K562 (cell line): ENCODE results near the gene CPZ.

Source experiments
- ATF6 ChIP-seq: sonication (generic); formaldehyde crosslinking; IDR thresholded peaks from 2 replicates; pipeline ENCODE4 v1.4.0; 2020; ENCODE audit warnings: mild to moderate bottlenecking, missing genetic modification reagents
- CTCF ChIP-seq, 3 experiments: IDR thresholded peaks in 2 of 3; conservative IDR thresholded peaks in 1 of 3; 2 replicates each; pipeline ENCODE4 v1.5.1; 2011 to 2012; ENCODE audit warnings: low read length in 3 of 3, mild to moderate bottlenecking in 3 of 3, control low read depth in 2 of 3, improper control_type of control experiment in 1 of 3, inconsistent platforms in 1 of 3, low read depth in 1 of 3, mixed read lengths in 1 of 3, moderate library complexity in 1 of 3; ENCODE audit not compliant: insufficient read depth in 2 of 3
- ETV6 ChIP-seq, 3 experiments: fragments of 150-350 bp in 1 of 3; sonication (generic) in 1 of 3; formaldehyde crosslinking in 1 of 3; IDR thresholded peaks; 2 replicates each; pipeline versions ENCODE4 v1.6.1 to v1.8.0; 2014 to 2022; ENCODE audit warnings: borderline replicate concordance in 2 of 3, low read depth in 2 of 3, antibody characterized with exemption in 1 of 3, low read length in 1 of 3, mild to moderate bottlenecking in 1 of 3, missing genetic modification reagents in 1 of 3
- EZH2 ChIP-seq: IDR thresholded peaks from 2 replicates; pipeline ENCODE4 v1.6.1; 2012; ENCODE audit warnings: low read depth, mild to moderate bottlenecking, inconsistent platforms, low read length, borderline replicate concordance
- HCFC1 ChIP-seq: IDR thresholded peaks from 2 replicates; pipeline ENCODE4 v1.6.1; 2012; ENCODE audit warnings: low read depth, low read length, improper control_type of control experiment
- HMGXB4 ChIP-seq: sonication (generic); formaldehyde crosslinking; IDR thresholded peaks from 2 replicates; pipeline ENCODE4 v1.8.1; 2023; ENCODE audit warnings: mild to moderate bottlenecking, missing genetic modification reagents
- PTBP1 ChIP-seq: fragments of 200-400 bp; formaldehyde crosslinking; IDR thresholded peaks from 2 replicates; pipeline ENCODE4 v1.6.1; 2017; ENCODE audit warnings: low read depth, low read length
- TBP ChIP-seq: optimal IDR thresholded peaks from 2 replicates; pipeline ENCODE3; 2011; ENCODE audit warnings: low read depth, low read length, improper control_type of control experiment
- TRIM24 ChIP-seq, 2 experiments: fragments of 450-650 bp; IDR thresholded peaks; 2 replicates each; pipeline ENCODE4 v1.6.1; 2016
- ZBTB11 ChIP-seq, 3 experiments: fragments of 200-800 bp in 1 of 3; fragments of 250-450 bp in 1 of 3; fragments of 450-650 bp in 1 of 3; sonication (Bioruptor Pico) in 1 of 3; sonication (Bioruptor generic) in 1 of 3; formaldehyde crosslinking in 1 of 3; IDR thresholded peaks; 2 replicates each; pipeline versions ENCODE4 v1.6.1 to v1.8.0; 2016 to 2022; ENCODE audit warnings: mild to moderate bottlenecking in 2 of 3, missing genetic modification characterization in 2 of 3, missing compliant biosample characterization in 1 of 3, moderate library complexity in 1 of 3
- ZKSCAN8 ChIP-seq: fragments of 200-800 bp; sonication (Bioruptor generic); IDR thresholded peaks from 2 replicates; pipeline ENCODE4 v1.6.1; 2016; ENCODE audit warnings: missing genetic modification characterization, missing compliant biosample characterization
- ZNF12 ChIP-seq: sonication (generic); formaldehyde crosslinking; IDR thresholded peaks from 2 replicates; pipeline ENCODE4 v1.4.0; 2020; ENCODE audit warnings: mild to moderate bottlenecking, missing genetic modification reagents

DNA sequence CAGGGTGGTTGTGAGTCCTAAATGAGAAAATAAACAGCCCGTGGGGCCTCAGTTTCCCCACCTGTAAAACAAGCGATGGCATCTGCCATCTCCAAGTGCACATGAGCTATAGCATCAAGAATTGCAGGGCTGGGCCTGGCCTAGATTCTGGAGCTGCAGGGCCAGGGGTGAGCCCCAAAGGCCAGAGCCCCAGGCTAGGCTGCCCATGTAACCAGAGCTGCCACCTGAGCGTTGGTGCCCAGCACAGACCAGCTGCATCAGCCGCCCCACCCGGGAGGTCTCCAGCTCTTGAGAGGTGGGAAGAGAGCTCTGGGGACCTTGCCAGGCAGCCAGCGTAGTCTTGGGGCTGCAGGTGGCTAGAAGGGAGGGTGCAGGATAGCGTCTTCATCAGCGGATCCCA is 39.3 kb upstream of the CPZ start:
- TF ChIP-seq CTCF (IDR thresholded peaks at IDR 0.05 in 2 of 3, conservative IDR thresholded peaks at IDR 0.05 in 1 of 3; ENCODE audit: insufficient read depth in 2 of 3, low read depth in 1 of 3, low read length in 3 of 3) (no peak), TBP (no peak), TRIM24 (IDR thresholded peaks at IDR 0.05) (no peak), ZBTB11 (CRISPR knock-in tag; IDR thresholded peaks at IDR 0.05) (no peak), EZH2 (no peak), ATF6 (CRISPR knock-in tag) (no peak), PTBP1 (no peak), ZKSCAN8 (no peak), HCFC1 (no peak), ETV6 (IDR thresholded peaks at IDR 0.05; ENCODE audit: borderline replicate concordance in 1 of 2, low read depth in 2 of 2, low read length in 1 of 2) (no peak), ETV6 (CRISPR knock-in tag; IDR thresholded peaks at IDR 0.05; ENCODE audit: borderline replicate concordance) (no peak), ZNF12 (CRISPR knock-in tag) (no peak), HMGXB4 (no peak)
